Measurements from ENCODE around the gene GZF1.

The GZF1 gene

GRCh38 chr20:23366384-23366783 is 4.4 kb downstream of the GZF1 start:
- H3K36me3 ChIP-seq (ENCODE audit: insufficient read depth, low read length), result peaks cover 63% of the 10 kb centered on the region
- peaks cover 16% of the 10 kb centered on the region for H3K4me1 ChIP-seq (ENCODE audit: insufficient read depth, low read length)
- H2AFZ ChIP-seq (ENCODE audit: low read depth, low read length), result no peak overlapping the region
- H3K27me3 ChIP-seq (ENCODE audit: insufficient read depth, low read length), result no peaks in the 10 kb centered on the region
- H3K4me3 ChIP-seq (ENCODE audit: low read length), result no peak overlapping the region
- peaks cover 5% of the 10 kb centered on the region for H3K9me3 ChIP-seq (ENCODE audit: low read length)

- H3K27me3 ChIP-seq (ENCODE audit: insufficient read depth, low read length), result no peaks in the 10 kb centered on the region
- H3K4me3 ChIP-seq (ENCODE audit: low read length), result no peak overlapping the region
- no peak overlapping the region for H2AFZ ChIP-seq (ENCODE audit: low read depth, low read length)
- H3K9me3 ChIP-seq (ENCODE audit: low read length), result peaks cover 5% of the 10 kb centered on the region
- peaks cover 16% of the 10 kb centered on the region for H3K4me1 ChIP-seq (ENCODE audit: insufficient read depth, low read length)
- H3K36me3 ChIP-seq (ENCODE audit: insufficient read depth, low read length), result peaks cover 75% of the 10 kb centered on the region
These were observed 5.8 kb downstream of the GZF1 start for GRCh38 chr20:23367770-23368169.

- Histone ChIP-seq H3K27me3 (ENCODE audit: insufficient read depth, low read length) (no peaks in the 10 kb centered on the region), H2AFZ (ENCODE audit: low read depth, low read length) (no peak overlapping the region), H3K9me3 (ENCODE audit: low read length) (peaks cover 8% of the 10 kb centered on the region), H3K4me3 (ENCODE audit: low read length) (no peak overlapping the region), H3K36me3 (ENCODE audit: insufficient read depth, low read length) (peaks cover 82% of the 10 kb centered on the region), H3K4me1 (ENCODE audit: insufficient read depth, low read length) (peaks cover 9% of the 10 kb centered on the region)
These were observed 6.5 kb downstream of the GZF1 start for GRCh38 chr20:23368316-23369071.

- no peak overlapping the region for H2AFZ ChIP-seq (ENCODE audit: low read depth, low read length)
- H3K36me3 ChIP-seq (ENCODE audit: insufficient read depth, low read length), result peaks cover 87% of the 10 kb centered on the region
- H3K4me3 ChIP-seq (ENCODE audit: low read length), result no peak overlapping the region
- H3K4me1 ChIP-seq (ENCODE audit: insufficient read depth, low read length), result peaks cover 8% of the 10 kb centered on the region
- H3K9me3 ChIP-seq (ENCODE audit: low read length), result peaks cover 13% of the 10 kb centered on the region
- no peaks in the 10 kb centered on the region for H3K27me3 ChIP-seq (ENCODE audit: insufficient read depth, low read length)
These were observed 7.3 kb downstream of the GZF1 start for GRCh38 chr20:23369072-23369823.

- H3K4me1 ChIP-seq (ENCODE audit: insufficient read depth, low read length), result peaks cover 8% of the 10 kb centered on the region
- no peaks in the 10 kb centered on the region for H3K27me3 ChIP-seq (ENCODE audit: insufficient read depth, low read length)
- H3K4me3 ChIP-seq (ENCODE audit: low read length), result no peak overlapping the region
- H3K9me3 ChIP-seq (ENCODE audit: low read length), result peaks cover 11% of the 10 kb centered on the region
- H2AFZ ChIP-seq (ENCODE audit: low read depth, low read length), result no peak overlapping the region
- peaks cover 83% of the 10 kb centered on the region for H3K36me3 ChIP-seq (ENCODE audit: insufficient read depth, low read length)
These were observed 8.3 kb downstream of the GZF1 start for GRCh38 chr20:23370274-23370673.

- H2AFZ ChIP-seq (ENCODE audit: low read depth, low read length), result no peak overlapping the region
- H3K4me1 ChIP-seq (ENCODE audit: insufficient read depth, low read length), result peaks cover 8% of the 10 kb centered on the region
- H3K4me3 ChIP-seq (ENCODE audit: low read length), result no peak overlapping the region
- H3K36me3 ChIP-seq (ENCODE audit: insufficient read depth, low read length), result peaks cover 82% of the 10 kb centered on the region
- H3K27me3 ChIP-seq (ENCODE audit: insufficient read depth, low read length), result no peaks in the 10 kb centered on the region
- H3K9me3 ChIP-seq (ENCODE audit: low read length), result peaks cover 13% of the 10 kb centered on the region
These were observed 8.9 kb downstream of the GZF1 start for GRCh38 chr20:23370873-23371272.

GRCh38 chr20:23371496-23371895 is 9.5 kb downstream of the GZF1 start:
- H3K27me3 ChIP-seq (ENCODE audit: insufficient read depth, low read length), result no peaks in the 10 kb centered on the region
- peaks cover 8% of the 10 kb centered on the region for H3K4me1 ChIP-seq (ENCODE audit: insufficient read depth, low read length)
- H2AFZ ChIP-seq (ENCODE audit: low read depth, low read length), result no peak overlapping the region
- H3K36me3 ChIP-seq (ENCODE audit: insufficient read depth, low read length), result peaks cover 84% of the 10 kb centered on the region
- H3K4me3 ChIP-seq (ENCODE audit: low read length), result no peak overlapping the region
- peaks cover 13% of the 10 kb centered on the region for H3K9me3 ChIP-seq (ENCODE audit: low read length)

- Histone ChIP-seq H3K4me3 (ENCODE audit: low read length) (no peak overlapping the region), H2AFZ (ENCODE audit: low read depth, low read length) (no peak overlapping the region), H3K9me3 (ENCODE audit: low read length) (peaks cover 13% of the 10 kb centered on the region), H3K36me3 (ENCODE audit: insufficient read depth, low read length) (peaks cover 74% of the 10 kb centered on the region), H3K4me1 (ENCODE audit: insufficient read depth, low read length) (no peaks in the 10 kb centered on the region), H3K27me3 (ENCODE audit: insufficient read depth, low read length) (no peaks in the 10 kb centered on the region)
These were observed 12.5 kb downstream of the GZF1 start for GRCh38 chr20:23374441-23374840.

- H3K27me3 ChIP-seq (ENCODE audit: insufficient read depth, low read length), result no peaks in the 10 kb centered on the region
- H3K4me1 ChIP-seq (ENCODE audit: insufficient read depth, low read length), result no peaks in the 10 kb centered on the region
- no peak overlapping the region for H2AFZ ChIP-seq (ENCODE audit: low read depth, low read length)
- peaks cover 69% of the 10 kb centered on the region for H3K36me3 ChIP-seq (ENCODE audit: insufficient read depth, low read length)
- peaks cover 13% of the 10 kb centered on the region for H3K9me3 ChIP-seq (ENCODE audit: low read length)
- H3K4me3 ChIP-seq (ENCODE audit: low read length), result no peak overlapping the region
These were observed 13.8 kb downstream of the GZF1 start for GRCh38 chr20:23375827-23376226.

GRCh38 chr20:23379772-23380171 is 17.8 kb downstream of the GZF1 start:
- H3K4me1 ChIP-seq (ENCODE audit: insufficient read depth, low read length), result no peaks in the 10 kb centered on the region
- no peak overlapping the region for H3K4me3 ChIP-seq (ENCODE audit: low read length)
- peaks cover 5% of the 10 kb centered on the region for H3K9me3 ChIP-seq (ENCODE audit: low read length)
- H2AFZ ChIP-seq (ENCODE audit: low read depth, low read length), result no peak overlapping the region
- no peaks in the 10 kb centered on the region for H3K27me3 ChIP-seq (ENCODE audit: insufficient read depth, low read length)
- peaks cover 40% of the 10 kb centered on the region for H3K36me3 ChIP-seq (ENCODE audit: insufficient read depth, low read length)

GRCh38 chr20:23381876-23382275 is 19.9 kb downstream of the GZF1 start:
- H3K4me3 ChIP-seq (ENCODE audit: low read length), result no peak overlapping the region
- H3K4me1 ChIP-seq (ENCODE audit: insufficient read depth, low read length), result no peaks in the 10 kb centered on the region
- no peaks in the 10 kb centered on the region for H3K27me3 ChIP-seq (ENCODE audit: insufficient read depth, low read length)
- H2AFZ ChIP-seq (ENCODE audit: low read depth, low read length), result no peak overlapping the region
- H3K9me3 ChIP-seq (ENCODE audit: low read length), result no peaks in the 10 kb centered on the region
- peaks cover 24% of the 10 kb centered on the region for H3K36me3 ChIP-seq (ENCODE audit: insufficient read depth, low read length)

- Histone ChIP-seq H3K4me1 (ENCODE audit: insufficient read depth, low read length) (no peaks in the 10 kb centered on the region), H2AFZ (ENCODE audit: low read depth, low read length) (no peak overlapping the region), H3K4me3 (ENCODE audit: low read length) (no peak overlapping the region), H3K9me3 (ENCODE audit: low read length) (peaks cover 4% of the 10 kb centered on the region), H3K36me3 (ENCODE audit: insufficient read depth, low read length) (peaks cover 17% of the 10 kb centered on the region), H3K27me3 (ENCODE audit: insufficient read depth, low read length) (no peaks in the 10 kb centered on the region)
These were observed 24.5 kb downstream of the GZF1 start for GRCh38 chr20:23386304-23387117.

GRCh38 chr20:23387118-23387443 is 25.1 kb downstream of the GZF1 start:
- H2AFZ ChIP-seq (ENCODE audit: low read depth, low read length), result no peak overlapping the region
- H3K4me3 ChIP-seq (ENCODE audit: low read length), result no peak overlapping the region
- H3K9me3 ChIP-seq (ENCODE audit: low read length), result peaks cover 4% of the 10 kb centered on the region
- H3K27me3 ChIP-seq (ENCODE audit: insufficient read depth, low read length), result no peaks in the 10 kb centered on the region
- no peaks in the 10 kb centered on the region for H3K4me1 ChIP-seq (ENCODE audit: insufficient read depth, low read length)
- H3K36me3 ChIP-seq (ENCODE audit: insufficient read depth, low read length), result peaks cover 19% of the 10 kb centered on the region

Measured in neuron (in vitro differentiated cells).